ENCODE results near the gene SLAIN2. TPM values are rescaled to one million over a fixed set of nuclear protein-coding genes. Genes with fewer than 3 reads are reported as not detected.

The SLAIN2 gene
- total RNA-seq, 1 experiment from 2014 or later, result 81.6 TPM

GRCh38 chr4:48333587-48333986 lies 7.7 kb upstream of the SLAIN2 start:
- no peak for DNase-seq (ENCODE audit: unreplicated experiment)
- no peaks in the 10 kb centered on the region for H3K36me3 Mint-ChIP-seq (ENCODE audit: insufficient read depth, unreplicated experiment)
- H3K9me3 Mint-ChIP-seq (ENCODE audit: unreplicated experiment), result no peaks in the 10 kb centered on the region
- ChIA-PET POLR2A (interaction anchor here (1.1 to 2.3 kb wide), 4 partner anchors 8 to 43 kb away, joined by 3 to 11 read pairs (median 3); partner anchors contain the start of gene SLAIN2), CTCF (interaction anchor here (0.7 kb wide), 2 partner anchors 9 to 16 kb away, joined by 3 to 4 read pairs; no protein-coding TSS in a partner anchor)
- TF ChIP-seq CTCF (IDR thresholded peaks at IDR 0.05; ENCODE audit: unreplicated experiment), result no peak
- intact Hi-C loops (cut with micrococcal nuclease), result no loop called here
- H3K27me3 Mint-ChIP-seq (ENCODE audit: insufficient read depth, unreplicated experiment), result no peaks in the 10 kb centered on the region
- H3K27ac Mint-ChIP-seq (ENCODE audit: low read depth, unreplicated experiment), result peak overlapping the region; percentile 61
- H3K4me1 Mint-ChIP-seq (ENCODE audit: insufficient read depth, unreplicated experiment), result peaks cover 59% of the 10 kb centered on the region
- no TSS peak for BruUV-seq (replicated peaks)
- H3K4me3 Mint-ChIP-seq (ENCODE audit: unreplicated experiment), result no peak overlapping the region

GRCh38 chr4:48334236-48334635 lies 7.1 kb upstream of the SLAIN2 start:
- BruUV-seq (replicated peaks), result no TSS peak
- no peak for TF ChIP-seq CTCF (IDR thresholded peaks at IDR 0.05; ENCODE audit: unreplicated experiment)
- H3K36me3 Mint-ChIP-seq (ENCODE audit: insufficient read depth, unreplicated experiment), result no peaks in the 10 kb centered on the region
- H3K27me3 Mint-ChIP-seq (ENCODE audit: insufficient read depth, unreplicated experiment), result no peaks in the 10 kb centered on the region
- H3K4me1 Mint-ChIP-seq (ENCODE audit: insufficient read depth, unreplicated experiment), result peaks cover 62% of the 10 kb centered on the region
- peak overlapping the region; percentile 61 for H3K27ac Mint-ChIP-seq (ENCODE audit: low read depth, unreplicated experiment)
- intact Hi-C loops (cut with micrococcal nuclease), result no loop called here
- DNase-seq (ENCODE audit: unreplicated experiment), result no peak
- no peak overlapping the region for H3K4me3 Mint-ChIP-seq (ENCODE audit: unreplicated experiment)
- POLR2A ChIA-PET, result interaction anchor here (0.6 to 2.3 kb wide), 5 partner anchors 7 to 97 kb away, joined by 3 to 11 read pairs (median 3); partner anchors contain the start of gene SLAIN2
- CTCF ChIA-PET, result interaction anchor here (0.7 kb wide), 1 partner anchor 10 kb away, joined by 4 read pairs; no protein-coding TSS in a partner anchor
- no peaks in the 10 kb centered on the region for H3K9me3 Mint-ChIP-seq (ENCODE audit: unreplicated experiment)

GRCh38 chr4:48334900-48335384 lies 6.4 kb upstream of the SLAIN2 start:
- TF ChIP-seq CTCF (IDR thresholded peaks at IDR 0.05; ENCODE audit: unreplicated experiment), result no peak
- DNase-seq (ENCODE audit: unreplicated experiment), result no peak
- Mint-ChIP-seq H3K27ac (ENCODE audit: low read depth, unreplicated experiment) (no peak overlapping the region), H3K4me1 (ENCODE audit: insufficient read depth, unreplicated experiment) (peaks cover 57% of the 10 kb centered on the region), H3K4me3 (ENCODE audit: unreplicated experiment) (no peak overlapping the region), H3K27me3 (ENCODE audit: insufficient read depth, unreplicated experiment) (no peaks in the 10 kb centered on the region), H3K36me3 (ENCODE audit: insufficient read depth, unreplicated experiment) (no peaks in the 10 kb centered on the region), H3K9me3 (ENCODE audit: unreplicated experiment) (no peaks in the 10 kb centered on the region)
- no TSS peak for BruUV-seq (replicated peaks)
- CTCF ChIA-PET, result no interaction called here
- intact Hi-C loops (cut with micrococcal nuclease), result no loop called here
- POLR2A ChIA-PET, result interaction anchor here (0.6 to 1.5 kb wide), 2 partner anchors 8 to 71 kb away, joined by 3 read pairs; no protein-coding TSS in a partner anchor

GRCh38 chr4:48336146-48336870 lies 5.0 kb upstream of the SLAIN2 start:
- Mint-ChIP-seq H3K27me3 (ENCODE audit: insufficient read depth, unreplicated experiment) (no peaks in the 10 kb centered on the region), H3K27ac (ENCODE audit: low read depth, unreplicated experiment) (no peak overlapping the region), H3K4me1 (ENCODE audit: insufficient read depth, unreplicated experiment) (peaks cover 52% of the 10 kb centered on the region), H3K36me3 (ENCODE audit: insufficient read depth, unreplicated experiment) (peaks cover 2% of the 10 kb centered on the region), H3K9me3 (ENCODE audit: unreplicated experiment) (no peaks in the 10 kb centered on the region), H3K4me3 (ENCODE audit: unreplicated experiment) (no peak overlapping the region)
- ChIA-PET CTCF (no interaction called here), POLR2A (interaction anchor here (0.6 to 1.1 kb wide), 2 partner anchors 51 to 54 kb away, joined by 3 to 5 read pairs; no protein-coding TSS in a partner anchor)
- intact Hi-C loops (cut with micrococcal nuclease), result no loop called here
- no TSS peak for BruUV-seq (replicated peaks)
- no peak for TF ChIP-seq CTCF (IDR thresholded peaks at IDR 0.05; ENCODE audit: unreplicated experiment)
- no peak for DNase-seq (ENCODE audit: unreplicated experiment)

Measured in MCF 10A (cell line).